PFSK-1 (cell line): ENCODE measurements around the gene GMPS.

Experiments used
- FOXP2 ChIP-seq: optimal IDR thresholded peaks from 2 replicates; pipeline ENCODE3; 2011; ENCODE audit warnings: borderline replicate concordance, control low read depth, inconsistent platforms; ENCODE audit not compliant: insufficient read depth; ENCODE audit errors: extremely low read length, extremely low read depth
- POLR2AphosphoS5 ChIP-seq: IDR thresholded peaks from 2 replicates; pipeline ENCODE4 v1.6.1; 2012; ENCODE audit warnings: low read depth, mild to moderate bottlenecking, control low read depth, low read length, moderate library complexity
- SIN3A ChIP-seq: IDR thresholded peaks from 2 replicates; pipeline ENCODE4 v1.6.1; 2012; ENCODE audit warnings: mild to moderate bottlenecking, low read length, moderate library complexity, borderline replicate concordance; ENCODE audit not compliant: insufficient read depth
- TAF1 ChIP-seq: IDR thresholded peaks from 2 replicates; pipeline ENCODE4 v1.6.1; 2012; ENCODE audit warnings: low read length, control low read depth, borderline replicate concordance; ENCODE audit not compliant: insufficient read depth
- TF ChIP-seq, protein P1 (sequence below), 2 experiments: IDR thresholded peaks; 2 replicates each; pipeline versions ENCODE4 v1.6.1 to v1.8.0; 2011 to 2012; ENCODE audit warnings: low read depth in 2 of 2, low read length in 2 of 2, control low read depth in 1 of 2, inconsistent platforms in 1 of 2, mild to moderate bottlenecking in 1 of 2, moderate library complexity in 1 of 2; ENCODE audit not compliant: insufficient read depth in 1 of 2

GMPS gene

DNA sequence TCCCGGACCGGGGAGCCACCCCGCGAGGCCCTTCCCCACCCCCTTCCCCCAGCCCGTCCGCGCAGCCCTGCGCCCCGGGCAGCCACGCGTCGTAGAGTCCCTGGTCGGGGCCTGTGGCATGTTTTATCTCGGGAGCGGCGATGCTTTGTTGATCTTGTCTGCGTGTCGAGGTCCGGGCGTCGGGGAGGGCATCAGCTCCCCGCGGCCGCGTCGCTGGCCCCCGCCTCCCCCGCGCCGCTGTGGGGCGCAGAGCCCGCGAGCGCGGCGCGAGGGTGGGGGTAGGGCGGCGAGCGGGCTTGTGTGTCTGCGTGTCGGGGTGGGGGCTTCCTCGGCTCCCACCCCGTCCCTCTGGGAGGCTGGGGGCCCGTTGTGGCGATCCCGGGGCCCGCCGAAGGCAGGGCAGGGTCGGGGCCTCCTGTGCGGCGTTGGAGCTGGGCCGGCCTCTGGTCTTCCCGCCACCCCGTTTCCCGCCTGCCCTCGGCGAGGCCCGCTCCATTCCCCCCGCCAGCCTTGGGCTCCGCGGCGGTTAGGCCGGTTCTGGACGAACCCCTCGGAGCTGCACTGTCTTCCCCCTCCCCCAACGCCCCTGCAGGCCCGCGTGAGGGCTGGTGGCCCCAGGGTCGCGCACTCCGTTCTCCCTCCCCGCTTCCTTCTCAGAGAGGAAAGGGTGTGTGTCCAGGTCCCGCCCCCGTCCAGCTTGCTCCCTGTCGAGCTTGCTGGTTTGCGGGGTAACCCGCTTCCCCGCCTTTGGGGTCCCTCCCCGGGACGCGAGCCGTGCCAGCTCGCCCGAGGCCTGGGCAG is 695 bp downstream of the GMPS start:
- no peak for TF ChIP-seq SIN3A
- no peak for TF ChIP-seq FOXP2
- TF ChIP-seq, protein P1, sequence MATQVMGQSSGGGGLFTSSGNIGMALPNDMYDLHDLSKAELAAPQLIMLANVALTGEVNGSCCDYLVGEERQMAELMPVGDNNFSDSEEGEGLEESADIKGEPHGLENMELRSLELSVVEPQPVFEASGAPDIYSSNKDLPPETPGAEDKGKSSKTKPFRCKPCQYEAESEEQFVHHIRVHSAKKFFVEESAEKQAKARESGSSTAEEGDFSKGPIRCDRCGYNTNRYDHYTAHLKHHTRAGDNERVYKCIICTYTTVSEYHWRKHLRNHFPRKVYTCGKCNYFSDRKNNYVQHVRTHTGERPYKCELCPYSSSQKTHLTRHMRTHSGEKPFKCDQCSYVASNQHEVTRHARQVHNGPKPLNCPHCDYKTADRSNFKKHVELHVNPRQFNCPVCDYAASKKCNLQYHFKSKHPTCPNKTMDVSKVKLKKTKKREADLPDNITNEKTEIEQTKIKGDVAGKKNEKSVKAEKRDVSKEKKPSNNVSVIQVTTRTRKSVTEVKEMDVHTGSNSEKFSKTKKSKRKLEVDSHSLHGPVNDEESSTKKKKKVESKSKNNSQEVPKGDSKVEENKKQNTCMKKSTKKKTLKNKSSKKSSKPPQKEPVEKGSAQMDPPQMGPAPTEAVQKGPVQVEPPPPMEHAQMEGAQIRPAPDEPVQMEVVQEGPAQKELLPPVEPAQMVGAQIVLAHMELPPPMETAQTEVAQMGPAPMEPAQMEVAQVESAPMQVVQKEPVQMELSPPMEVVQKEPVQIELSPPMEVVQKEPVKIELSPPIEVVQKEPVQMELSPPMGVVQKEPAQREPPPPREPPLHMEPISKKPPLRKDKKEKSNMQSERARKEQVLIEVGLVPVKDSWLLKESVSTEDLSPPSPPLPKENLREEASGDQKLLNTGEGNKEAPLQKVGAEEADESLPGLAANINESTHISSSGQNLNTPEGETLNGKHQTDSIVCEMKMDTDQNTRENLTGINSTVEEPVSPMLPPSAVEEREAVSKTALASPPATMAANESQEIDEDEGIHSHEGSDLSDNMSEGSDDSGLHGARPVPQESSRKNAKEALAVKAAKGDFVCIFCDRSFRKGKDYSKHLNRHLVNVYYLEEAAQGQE (IDR thresholded peaks at IDR 0.05; ENCODE audit: insufficient read depth in 1 of 2, low read depth in 2 of 2, low read length in 2 of 2), result no peak
- no peak for TF ChIP-seq POLR2AphosphoS5
- no peak for TF ChIP-seq TAF1

DNA sequence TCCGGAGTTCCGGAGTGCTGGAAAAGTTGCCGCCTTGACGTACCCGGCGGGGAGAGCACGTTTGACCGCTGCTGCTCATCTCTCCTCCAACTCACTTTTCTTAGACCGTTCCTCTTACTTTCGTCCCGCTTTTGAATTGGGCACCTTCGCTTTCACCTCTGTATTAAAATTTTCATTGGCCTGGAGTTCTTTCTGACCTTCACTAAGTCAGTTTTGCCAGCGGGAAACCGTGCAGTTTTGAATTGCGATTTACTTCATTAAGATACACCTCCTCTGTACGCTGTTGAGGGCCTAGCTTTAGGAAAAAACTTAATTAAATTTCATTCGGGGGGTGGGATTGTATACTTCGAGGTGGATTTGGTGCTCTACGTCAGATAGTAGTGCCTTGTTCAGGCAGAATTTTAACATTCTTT is 1.3 kb downstream of the GMPS start:
- TF ChIP-seq TAF1 (no peak), POLR2AphosphoS5 (no peak), SIN3A (no peak), FOXP2 (no peak)
- TF ChIP-seq, protein P1 (IDR thresholded peaks at IDR 0.05; ENCODE audit: insufficient read depth in 1 of 2, low read depth in 2 of 2, low read length in 2 of 2), result no peak

DNA sequence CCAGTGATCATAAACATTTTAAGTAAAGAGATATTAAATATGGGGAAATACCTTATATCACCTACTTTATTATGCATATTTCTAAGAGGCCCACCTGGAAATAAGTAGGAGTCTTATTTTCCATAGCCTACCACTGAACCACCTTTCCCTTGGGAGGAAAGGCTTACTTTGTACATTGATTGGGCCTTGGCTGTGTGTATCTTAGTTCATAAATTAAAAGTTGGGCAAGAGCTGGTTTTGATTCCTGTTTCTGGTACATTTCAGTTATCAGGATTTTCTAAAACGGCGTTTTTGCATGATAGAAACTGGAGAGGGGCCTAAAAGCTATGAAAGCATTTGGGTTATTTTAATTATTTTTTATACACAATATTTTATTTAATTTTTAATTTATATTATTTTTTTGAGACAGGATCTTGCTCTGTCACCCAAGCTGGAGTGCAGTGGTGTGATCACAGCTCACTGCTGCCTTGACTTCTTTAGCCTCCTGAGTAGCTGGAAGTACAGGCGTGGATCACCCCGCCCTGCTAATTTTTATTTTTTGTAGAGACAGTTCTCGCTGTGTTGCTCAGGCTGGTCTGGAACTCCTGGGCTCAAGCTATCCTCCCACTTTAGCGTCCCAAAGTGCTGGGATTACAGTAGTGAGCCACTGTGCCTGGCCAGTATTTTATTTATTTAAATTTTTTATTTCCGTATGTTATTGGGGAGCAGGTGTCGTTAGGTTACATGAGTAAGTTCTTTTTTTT is 2.6 kb downstream of the GMPS start:
- TF ChIP-seq TAF1 (no peak), SIN3A (no peak), FOXP2 (no peak), POLR2AphosphoS5 (no peak)
- TF ChIP-seq, protein P1 (IDR thresholded peaks at IDR 0.05; ENCODE audit: insufficient read depth in 1 of 2, low read depth in 2 of 2, low read length in 2 of 2), result no peak

DNA sequence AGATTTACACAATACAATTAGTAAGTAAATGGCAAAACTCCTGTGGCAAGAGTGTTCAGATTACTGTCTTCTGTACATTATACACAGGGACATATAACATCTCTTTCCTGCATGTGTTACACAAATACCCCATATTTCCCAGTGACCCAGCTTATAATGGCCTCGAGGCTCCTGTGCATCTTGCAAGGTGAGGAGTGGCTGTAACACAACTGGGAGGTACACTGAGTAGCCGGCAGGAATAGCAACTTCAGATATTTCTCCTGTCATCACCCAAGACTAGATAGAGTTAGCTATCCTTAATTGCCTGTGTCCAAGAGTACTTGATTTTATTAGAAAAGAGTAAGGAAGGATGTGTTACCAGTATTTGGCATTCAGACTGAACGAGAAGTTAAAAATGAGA is 5.6 kb downstream of the GMPS start:
- TF ChIP-seq, protein P1 (IDR thresholded peaks at IDR 0.05; ENCODE audit: insufficient read depth in 1 of 2, low read depth in 2 of 2, low read length in 2 of 2), result no peak
- no peak for TF ChIP-seq TAF1
- no peak for TF ChIP-seq POLR2AphosphoS5
- no peak for TF ChIP-seq SIN3A
- TF ChIP-seq FOXP2, result no peak
